HCT116 (cell line): ENCODE measurements around the gene GPM6B. TPM values are rescaled to one million over a fixed set of nuclear protein-coding genes. Genes with fewer than 3 reads are reported as not detected.

ENCODE experiments used
- ATAC-seq: fragments of 200-7000 bp; cut with Tn5 transposase; 2 replicates; pipeline ENCODE4 v1.9.1; 2020; ENCODE audit warnings: mild to moderate bottlenecking, moderate library complexity
- BruUV-seq: library from RNA; stranded (reverse); fragments of 400-500 nt; replicated peaks from 2 replicates; lab custom pipeline; 2021; lab: Mats Ljungman, UMichigan
- CTCF ChIA-PET: fragments of 300-600 bp; sonication (Branson Sonifier 250); formaldehyde crosslinking; loops from one replicate; lab custom pipeline; 2021; ENCODE audit warnings: antibody characterized with exemption; lab: Charles Lee
- POLR2A ChIA-PET: fragments of 300-600, 350-600 bp; sonication (Branson Sonifier 250); formaldehyde crosslinking; loops from one replicate; lab custom pipeline; 2021; ENCODE audit warnings: antibody characterized with exemption; lab: Charles Lee
- RAD21 ChIA-PET, 2 experiments: fragments of 300-600 bp; sonication (Branson Sonifier 250); formaldehyde crosslinking; loops; one replicate each; lab custom pipeline; 2023; ENCODE audit warnings: low total read pairs in 2 of 2; ENCODE audit not compliant: uncharacterized antibody in 2 of 2, unreplicated experiment in 2 of 2, low non-redundant PET in 1 of 2; lab: Charles Lee
- DNase-seq: peaks from one replicate; pipeline ENCODE4 v3.0.0-alpha.2; 2010; ENCODE audit warnings: low read depth, low spot score
- H2AFZ ChIP-seq: fragments of 200-600 bp; shearing (Covaris generic), sonication (generic); 2 replicates; pipeline ENCODE4 v1.6.1; 2017; ENCODE audit warnings: low read depth, mixed run types, mixed read lengths, antibody characterized with exemption, low read length; ENCODE audit not compliant: poor library complexity, severe bottlenecking
- H3K27ac ChIP-seq: 2 replicates; pipeline ENCODE4 v1.5.1; 2012; ENCODE audit warnings: low read depth, low read length
- H3K27me3 ChIP-seq: fragments of 200-600 bp; sonication (generic); 2 replicates; pipeline ENCODE4 v1.6.1; 2016; ENCODE audit warnings: mixed run types, low read length, mixed read lengths; ENCODE audit not compliant: insufficient read depth
- H3K36me3 ChIP-seq, 2 experiments: fragments of 200-500 bp in 1 of 2; fragments of 200-600 bp in 1 of 2; sonication (Bioruptor generic) in 1 of 2; sonication (generic) in 1 of 2; 2 replicates each; pipeline versions ENCODE4 v1.5.1 to v1.6.1; 2014 to 2016; ENCODE audit warnings: low read length in 2 of 2, inconsistent platforms in 1 of 2, mixed read lengths in 1 of 2, mixed run types in 1 of 2; ENCODE audit not compliant: insufficient read depth in 2 of 2, control insufficient read depth in 1 of 2
- H3K4me1 ChIP-seq, 2 experiments: fragments of 200-600 bp in 1 of 2; sonication (generic) in 1 of 2; 2 replicates each; pipeline versions ENCODE4 v1.5.1 to v1.6.1; 2012 to 2017; ENCODE audit warnings: low read length in 2 of 2, inconsistent platforms in 1 of 2, mild to moderate bottlenecking in 1 of 2, mixed read lengths in 1 of 2, mixed run types in 1 of 2, moderate library complexity in 1 of 2; ENCODE audit not compliant: insufficient read depth in 2 of 2, control insufficient read depth in 1 of 2
- H3K4me2 ChIP-seq: fragments of 200-600 bp; sonication (generic); 2 replicates; pipeline ENCODE4 v1.6.1; 2017; ENCODE audit warnings: mixed run types, low read length, mixed read lengths
- H3K4me3 ChIP-seq, 2 experiments: fragments of 200-600 bp in 1 of 2; sonication (generic) in 1 of 2; replicated peaks in 1 of 2; 2 replicates each; pipeline ENCODE4 v1.5.1; 2011 to 2016; ENCODE audit warnings: low read length in 2 of 2, control low read depth in 1 of 2, low read depth in 1 of 2, mild to moderate bottlenecking in 1 of 2, mixed read lengths in 1 of 2, mixed run types in 1 of 2
- H3K79me2 ChIP-seq: fragments of 200-600 bp; sonication (generic); 2 replicates; pipeline ENCODE4 v1.6.1; 2017; ENCODE audit warnings: mild to moderate bottlenecking, mixed run types, low read length, moderate library complexity, mixed read lengths; ENCODE audit not compliant: insufficient read depth
- H3K9ac ChIP-seq: fragments of 200-600 bp; sonication (generic); 2 replicates; pipeline ENCODE4 v1.6.1; 2016; ENCODE audit warnings: low read length, mixed read lengths
- H3K9me2 ChIP-seq: fragments of 200-600 bp; sonication (generic), shearing (Covaris generic); 2 replicates; pipeline ENCODE4 v1.6.1; 2017; ENCODE audit warnings: mixed run types, mild to moderate bottlenecking, moderate library complexity; ENCODE audit not compliant: insufficient read depth
- H3K9me3 ChIP-seq, 2 experiments: fragments of 200-500 bp in 1 of 2; fragments of 200-600 bp in 1 of 2; sonication (Bioruptor generic) in 1 of 2; sonication (generic) in 1 of 2; 2 replicates each; pipeline ENCODE4 v1.6.1; 2014 to 2017; ENCODE audit warnings: low read length in 2 of 2, mixed read lengths in 2 of 2, inconsistent platforms in 1 of 2, low read depth in 1 of 2, mild to moderate bottlenecking in 1 of 2, mixed run types in 1 of 2, moderate library complexity in 1 of 2; ENCODE audit not compliant: control insufficient read depth in 1 of 2, insufficient read depth in 1 of 2
- H4K20me1 ChIP-seq: fragments of 200-600 bp; sonication (generic), shearing (Covaris generic); 2 replicates; pipeline ENCODE4 v1.6.1; 2017; ENCODE audit warnings: mixed run types, mild to moderate bottlenecking, moderate library complexity; ENCODE audit not compliant: insufficient read depth
- JUND ChIP-seq: IDR thresholded peaks from 2 replicates; pipeline ENCODE4 v1.6.1; 2012
- POLR2A ChIP-seq: IDR thresholded peaks from 2 replicates; pipeline ENCODE4 v1.7.0; 2011; ENCODE audit warnings: borderline replicate concordance; ENCODE audit not compliant: insufficient read depth, insufficient read length; ENCODE audit errors: extremely low read depth
- POLR2AphosphoS5 ChIP-seq: IDR thresholded peaks from 2 replicates; pipeline ENCODE4 v1.6.1; 2011; ENCODE audit warnings: mild to moderate bottlenecking, low read depth, low read length, moderate library complexity
- REST ChIP-seq: IDR thresholded peaks from 2 replicates; pipeline ENCODE4 v1.6.1; 2012; ENCODE audit warnings: low read depth
- SP1 ChIP-seq: IDR thresholded peaks from 2 replicates; pipeline ENCODE4 v1.6.1; 2012; ENCODE audit warnings: low read depth
- SRF ChIP-seq: IDR thresholded peaks from 2 replicates; pipeline ENCODE4 v1.6.1; 2012; ENCODE audit warnings: low read depth
- TCF7L2 ChIP-seq: IDR thresholded peaks from 2 replicates; pipeline ENCODE4 v1.7.0; 2011; ENCODE audit warnings: borderline replicate concordance, inconsistent platforms; ENCODE audit not compliant: insufficient read depth, insufficient read length; ENCODE audit errors: extremely low read depth
- YY1 ChIP-seq: IDR thresholded peaks from 2 replicates; pipeline ENCODE4 v1.6.1; 2011; ENCODE audit warnings: low read length, low read depth, moderate library complexity, mild to moderate bottlenecking; ENCODE audit not compliant: insufficient replicate concordance; ENCODE audit errors: extremely low read depth
- ZFX ChIP-seq: fragments of 450-650 bp; IDR thresholded peaks from 2 replicates; pipeline ENCODE4 v1.6.1; 2017
- ZNF274 ChIP-seq: fragments of 200-500 bp; sonication (Bioruptor generic); IDR thresholded peaks from 2 replicates; pipeline ENCODE4 v1.6.1; 2014; ENCODE audit warnings: mild to moderate bottlenecking, low read depth, low read length, inconsistent platforms
- intact Hi-C: fragments of 100-400 bp; cut with micrococcal nuclease; formaldehyde crosslinking; loops from 2 replicates; pipeline ENCODE4 v1.10.0; 2022
- total RNA-seq: library from RNA; stranded (reverse); gene quantifications from one replicate; pipeline ENCODE4 v1.2.1, GENCODE V29; 2021; ENCODE audit not compliant: unreplicated experiment
- TF ChIP-seq, protein P1 (sequence below): IDR thresholded peaks from 2 replicates; pipeline ENCODE4 v1.6.1; 2012

GPM6B gene
- total RNA-seq, 1 experiment from 2014 or later: 0.07 TPM

GRCh38 chrX:13742397-13743176 is 74.3 kb downstream of the GPM6B start:
- ChIA-PET CTCF (no interaction called here), RAD21 (no interaction called here)
- no peak for DNase-seq

GRCh38 chrX:13741695-13742094 is 75.2 kb downstream of the GPM6B start:
- H3K4me2 ChIP-seq: no peak overlapping the region
- intact Hi-C loops: no loop called here
- TF ChIP-seq TCF7L2 (no peak), SRF (no peak), REST (no peak), POLR2A (no peak), ZNF274 (no peak), SP1 (no peak), YY1 (no peak)
- TF ChIP-seq, protein P1, sequence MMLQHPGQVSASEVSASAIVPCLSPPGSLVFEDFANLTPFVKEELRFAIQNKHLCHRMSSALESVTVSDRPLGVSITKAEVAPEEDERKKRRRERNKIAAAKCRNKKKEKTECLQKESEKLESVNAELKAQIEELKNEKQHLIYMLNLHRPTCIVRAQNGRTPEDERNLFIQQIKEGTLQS: no peak
- H3K9me3 ChIP-seq: no peaks in the 10 kb centered on the region
- H3K27me3 ChIP-seq: no peaks in the 10 kb centered on the region
- peaks cover 4 to 7% of the 10 kb centered on the region in 2 experiments; a peak in 3 of 4 replicates for H3K36me3 ChIP-seq
- H3K4me1 ChIP-seq: no peaks in the 10 kb centered on the region
- H3K27ac ChIP-seq: no peak overlapping the region
- DNase-seq (no peak), ATAC-seq (no peak)
- H3K4me3 ChIP-seq: no peak overlapping the region
- POLR2A ChIA-PET: no interaction called here
- H3K9ac ChIP-seq: no peak overlapping the region
- CTCF ChIA-PET: no interaction called here
- RAD21 ChIA-PET: no interaction called here
- H2AFZ ChIP-seq: no peak overlapping the region
- H3K9me2 ChIP-seq: no peaks in the 10 kb centered on the region
- no peaks in the 10 kb centered on the region for H3K79me2 ChIP-seq
- BruUV-seq: no TSS peak
- no peaks in the 10 kb centered on the region for H4K20me1 ChIP-seq

More at GRCh38 chrX:13742397-13743176, 74.3 kb downstream of the GPM6B start:
- Histone ChIP-seq H4K20me1 (no peaks in the 10 kb centered on the region), H3K27ac (no peak overlapping the region), H3K4me2 (no peak overlapping the region), H3K9me3 (no peaks in the 10 kb centered on the region), H3K79me2 (no peaks in the 10 kb centered on the region), H3K9me2 (no peaks in the 10 kb centered on the region), H3K27me3 (no peaks in the 10 kb centered on the region), H3K4me3 (no peak overlapping the region), H3K4me1 (no peaks in the 10 kb centered on the region), H3K9ac (no peak overlapping the region), H2AFZ (no peak overlapping the region), H3K36me3 (peaks cover 7% of the 10 kb centered on the region in 2 experiments; a peak in 3 of 4 replicates)
- TF ChIP-seq JUND (no peak), ZFX (no peak), ZNF274 (no peak), POLR2AphosphoS5 (no peak)
- BruUV-seq: no TSS peak
- POLR2A ChIA-PET: interaction anchor here (2.7 kb wide), 1 partner anchor 8 kb away, joined by 6 read pairs; the partner anchor contains the start of genes OFD1 and TRAPPC2
- ATAC-seq: no peak
- intact Hi-C loops: no loop called here
